IMR-90 (cell line): ENCODE data around the gene EXOC4. TPM values are rescaled to one million over a fixed set of nuclear protein-coding genes. Genes with fewer than 3 reads are reported as not detected.

Source experiments
- ATAC-seq: fragments of 200-7000 bp; cut with Tn5 transposase; 2 replicates; pipeline ENCODE4 v1.9.1; 2020; ENCODE audit warnings: low read depth, mild to moderate bottlenecking, moderate library complexity
- BruUV-seq: library from RNA; stranded (reverse); fragments of 400-500 nt; replicated peaks from 2 replicates; lab custom pipeline; 2021; lab: Mats Ljungman, UMichigan
- CTCF ChIA-PET: fragments of 300-600 bp; formaldehyde crosslinking; extraction: SDS; loops from one replicate; lab custom pipeline; 2021; ENCODE audit warnings: antibody characterized with exemption; lab: Yijun Ruan, JAX
- POLR2A ChIA-PET: fragments of 300-600 bp; sonication (Branson Sonifier 250); formaldehyde crosslinking; loops from one replicate; lab custom pipeline; 2022; ENCODE audit warnings: antibody characterized with exemption; ENCODE audit not compliant: unreplicated experiment; lab: Charles Lee
- DNase-seq: peaks from one replicate; pipeline ENCODE4 v3.0.0; 2013
- H2AFZ ChIP-seq: replicated peaks from 2 replicates; pipeline ENCODE3; 2013; ENCODE audit warnings: low read length, mild to moderate bottlenecking; ENCODE audit not compliant: poor library complexity
- H2AK5ac ChIP-seq: 2 replicates; pipeline ENCODE4 v1.6.1; 2013; ENCODE audit warnings: low read depth, low read length, inconsistent platforms
- H2AK9ac ChIP-seq: replicated peaks from 2 replicates; pipeline ENCODE3; 2013; ENCODE audit warnings: mild to moderate bottlenecking, low read depth, low read length, moderate library complexity; ENCODE audit not compliant: poor library complexity
- H2BK120ac ChIP-seq: 2 replicates; pipeline ENCODE4 v1.6.1; 2013; ENCODE audit warnings: low read depth, low read length, inconsistent platforms
- H2BK15ac ChIP-seq: 3 replicates; pipeline ENCODE4 v1.6.1; 2013; ENCODE audit warnings: low read depth, low read length, inconsistent platforms
- H2BK20ac ChIP-seq: 2 replicates; pipeline ENCODE4 v1.6.1; 2013; ENCODE audit warnings: low read depth, mild to moderate bottlenecking, inconsistent platforms, low read length, moderate library complexity
- H2BK5ac ChIP-seq: 2 replicates; pipeline ENCODE4 v1.6.1; 2013; ENCODE audit warnings: mild to moderate bottlenecking, low read depth, low read length, inconsistent platforms; ENCODE audit not compliant: poor library complexity, severe bottlenecking
- H3K14ac ChIP-seq: replicated peaks from 2 replicates; pipeline ENCODE4 v1.6.1; 2013; ENCODE audit warnings: low read depth, low read length, inconsistent platforms
- H3K18ac ChIP-seq: 2 replicates; pipeline ENCODE4 v1.6.1; 2013; ENCODE audit warnings: low read depth, low read length, control low read depth
- H3K23ac ChIP-seq: 2 replicates; pipeline ENCODE4 v1.6.1; 2013; ENCODE audit warnings: low read depth, low read length, inconsistent platforms
- H3K27ac ChIP-seq: 2 replicates; pipeline ENCODE4 v1.5.1; 2013; ENCODE audit warnings: mild to moderate bottlenecking, control low read depth, low read length; ENCODE audit not compliant: insufficient read depth
- H3K27me3 ChIP-seq: 2 replicates; pipeline ENCODE4 v1.6.1; 2013; ENCODE audit warnings: low read length; ENCODE audit not compliant: control insufficient read depth, insufficient read depth
- H3K36me3 ChIP-seq: 2 replicates; pipeline ENCODE4 v1.6.1; 2013; ENCODE audit warnings: low read length, mixed read lengths; ENCODE audit not compliant: control insufficient read depth, insufficient read depth
- H3K4ac ChIP-seq: 2 replicates; pipeline ENCODE4 v1.6.1; 2013; ENCODE audit warnings: low read depth, low read length, inconsistent platforms
- H3K4me1 ChIP-seq: 2 replicates; pipeline ENCODE4 v1.6.1; 2013; ENCODE audit warnings: low read length, mixed read lengths; ENCODE audit not compliant: control insufficient read depth, insufficient read depth
- H3K4me2 ChIP-seq: 2 replicates; pipeline ENCODE4 v1.6.1; 2013; ENCODE audit warnings: low read depth, mild to moderate bottlenecking, control low read depth, low read length, moderate library complexity
- H3K4me3 ChIP-seq: 2 replicates; pipeline ENCODE4 v1.5.1; 2013; ENCODE audit warnings: low read depth, mild to moderate bottlenecking, control low read depth, low read length, moderate library complexity; ENCODE audit not compliant: insufficient read depth
- H3K56ac ChIP-seq: 2 replicates; pipeline ENCODE4 v1.6.1; 2013; ENCODE audit warnings: low read length, inconsistent platforms; ENCODE audit not compliant: insufficient read depth; ENCODE audit errors: extremely low read depth
- H3K79me1 ChIP-seq, 2 experiments: 2 replicates each; pipeline ENCODE4 v1.6.1; 2013; ENCODE audit warnings: low read length in 2 of 2, inconsistent platforms in 1 of 2, low read depth in 1 of 2
- H3K9ac ChIP-seq: 2 replicates; pipeline ENCODE4 v1.6.1; 2013; ENCODE audit warnings: low read depth, low read length, control low read depth
- H3K9me1 ChIP-seq: 2 replicates; pipeline ENCODE4 v1.6.1; 2013; ENCODE audit warnings: low read length, inconsistent platforms; ENCODE audit not compliant: insufficient read depth
- H3K9me3 ChIP-seq: 2 replicates; pipeline ENCODE4 v1.6.1; 2013; ENCODE audit warnings: low read length; ENCODE audit not compliant: control insufficient read depth, insufficient read depth
- H4K20me1 ChIP-seq: 2 replicates; pipeline ENCODE4 v1.6.1; 2013; ENCODE audit warnings: low read length, inconsistent platforms; ENCODE audit not compliant: insufficient read depth
- H4K5ac ChIP-seq: 2 replicates; pipeline ENCODE4 v1.6.1; 2013; ENCODE audit warnings: mild to moderate bottlenecking, low read depth, low read length, control low read depth
- H4K8ac ChIP-seq, 2 experiments: 2 replicates each; pipeline ENCODE4 v1.6.1; 2013; ENCODE audit warnings: low read depth in 2 of 2, low read length in 2 of 2, control low read depth in 1 of 2, inconsistent platforms in 1 of 2
- H4K91ac ChIP-seq: 2 replicates; pipeline ENCODE4 v1.6.1; 2013; ENCODE audit warnings: low read depth, low read length, inconsistent platforms; ENCODE audit not compliant: insufficient read depth
- BHLHE40 ChIP-seq: fragments of 150-350 bp; IDR thresholded peaks from 2 replicates; pipeline ENCODE4 v1.6.1; 2016; ENCODE audit warnings: mild to moderate bottlenecking, low read depth, low read length
- CEBPB ChIP-seq: IDR thresholded peaks from 2 replicates; pipeline ENCODE4 v1.6.1; 2012; ENCODE audit warnings: low read depth, low read length, improper control_type of control experiment
- CTCF ChIP-seq: conservative IDR thresholded peaks from 2 replicates; pipeline ENCODE4 v1.5.1; 2012; ENCODE audit warnings: mild to moderate bottlenecking, low read depth, low read length, improper control_type of control experiment
- ELK1 ChIP-seq: fragments of 150-350 bp; IDR thresholded peaks from 2 replicates; pipeline ENCODE4 v1.6.1; 2016; ENCODE audit warnings: low read depth, mild to moderate bottlenecking, low read length, moderate library complexity, borderline replicate concordance
- MAZ ChIP-seq: IDR thresholded peaks from 2 replicates; pipeline ENCODE4 v1.6.1; 2012; ENCODE audit warnings: low read depth, mild to moderate bottlenecking, low read length, improper control_type of control experiment, moderate library complexity, borderline replicate concordance
- MXI1 ChIP-seq: IDR thresholded peaks from 2 replicates; pipeline ENCODE4 v1.6.1; 2012; ENCODE audit warnings: low read depth, mild to moderate bottlenecking, low read length, moderate library complexity, borderline replicate concordance
- NFE2L2 ChIP-seq: fragments of 150-350 bp; IDR thresholded peaks from 2 replicates; pipeline ENCODE4 v1.6.1; 2016; ENCODE audit warnings: low read depth, mild to moderate bottlenecking, low read length
- POLR2A ChIP-seq: IDR thresholded peaks from 2 replicates; pipeline ENCODE4 v1.6.1; 2012; ENCODE audit warnings: mild to moderate bottlenecking, low read depth, low read length
- RAD21 ChIP-seq: IDR thresholded peaks from 2 replicates; pipeline ENCODE4 v1.6.1; 2012; ENCODE audit warnings: low read length, improper control_type of control experiment
- RCOR1 ChIP-seq: IDR thresholded peaks from 2 replicates; pipeline ENCODE4 v1.6.1; 2012; ENCODE audit warnings: mild to moderate bottlenecking, low read length, improper control_type of control experiment; ENCODE audit not compliant: insufficient replicate concordance
- RFX5 ChIP-seq: IDR thresholded peaks from 2 replicates; pipeline ENCODE4 v1.8.0; 2012; ENCODE audit warnings: low read depth, mild to moderate bottlenecking, low read length, moderate library complexity
- SMC3 ChIP-seq: fragments of 150-350 bp; IDR thresholded peaks from 2 replicates; pipeline ENCODE4 v1.6.1; 2016; ENCODE audit warnings: low read depth, mild to moderate bottlenecking, antibody characterized with exemption, low read length, moderate library complexity
- USF2 ChIP-seq: fragments of 150-350 bp; IDR thresholded peaks from 2 replicates; pipeline ENCODE4 v1.6.1; 2017; ENCODE audit warnings: mild to moderate bottlenecking, antibody characterized with exemption, low read length, low read depth
- WGBS, 2 experiments: methylation state at CpG; one replicate each; pipeline versions ENCODE4 v1.1.5 to v1.1.7; 2013; ENCODE audit warnings: missing lambda C conversion rate in 2 of 2; ENCODE audit not compliant: insufficient read length in 1 of 2; ENCODE audit errors: extremely low coverage in 2 of 2; 5-methylcytosine and 5-hydroxymethylcytosine counted together
- dilution Hi-C: fragments of 300-500 bp; cut with HindIII; formaldehyde crosslinking; loops from one replicate; pipeline ENCODE4 v1.14.3; 2018; ENCODE audit warnings: low sequenced_read_pairs; ENCODE audit not compliant: unreplicated experiment
- in situ Hi-C: fragments of 300-500 bp; cut with MboI; formaldehyde crosslinking; loops from 3 replicates; pipeline ENCODE4 v1.14.3; 2019; ENCODE audit warnings: low sequenced_read_pairs, inconsistent platforms, mixed read lengths
- intact Hi-C: fragments of 100-400 bp; cut with micrococcal nuclease; formaldehyde crosslinking; loops from 2 replicates; pipeline ENCODE4 v1.10.0; 2022
- polyA plus RNA-seq, 3 experiments: library from polyadenylated mRNA; depleted of rRNA; stranded (reverse); fragments of >200 nt; gene quantifications; 2 replicates each; pipeline ENCODE4 v1.2.3, GENCODE V29; 2012; ENCODE audit warnings: low replicate concordance in 1 of 3
- total RNA-seq: library from RNA; depleted of rRNA; stranded (reverse); fragments of >200 nt; gene quantifications from 2 replicates; pipeline ENCODE4 v1.2.3, GENCODE V29; 2012

EXOC4 gene
- total and polyA plus RNA-seq, 2 of the 4 experiments (the other 2 are of a cell fraction), result 25.4 to 94.6 TPM

GRCh38 chr7:133819695-133820094 lies 566.8 kb downstream of the EXOC4 start:
- Histone ChIP-seq H3K79me1 (no peaks in the 10 kb centered on the region; a peak in 1 of 4 replicates), H2BK120ac (no peak overlapping the region), H3K36me3 (no peaks in the 10 kb centered on the region), H3K9me3 (no peaks in the 10 kb centered on the region), H3K4me2 (no peak overlapping the region), H4K20me1 (peaks cover 4% of the 10 kb centered on the region; the same call in 1 of the 2 replicates), H2AFZ (no peak overlapping the region), H3K18ac (no peak overlapping the region), H3K14ac (no peak overlapping the region), H3K9ac (no peak overlapping the region), H3K4ac (no peak overlapping the region), H2AK9ac (no peak overlapping the region), H3K27me3 (no peaks in the 10 kb centered on the region), H3K27ac (no peak overlapping the region), H2BK20ac (no peak overlapping the region), H4K91ac (no peak overlapping the region), H2AK5ac (no peak overlapping the region), H3K4me1 (peaks cover 4% of the 10 kb centered on the region), H4K5ac (no peak overlapping the region), H2BK5ac (no peak overlapping the region), H3K9me1 (peaks cover 4% of the 10 kb centered on the region; the same call in 1 of the 2 replicates), H4K8ac (no peak overlapping the region), H3K56ac (no peak overlapping the region), H2BK15ac (no peak overlapping the region), H3K23ac (no peak overlapping the region), H3K4me3 (no peak overlapping the region)
- no peak for TF ChIP-seq RAD21
- TF ChIP-seq CEBPB, result no peak
- TF ChIP-seq ELK1, result no peak
- TF ChIP-seq MXI1, result no peak
- TF ChIP-seq CTCF, result no peak
- TF ChIP-seq BHLHE40, result no peak
- TF ChIP-seq NFE2L2, result no peak
- no peak for TF ChIP-seq SMC3
- TF ChIP-seq USF2, result no peak
- TF ChIP-seq RCOR1, result no peak
- TF ChIP-seq POLR2A, result no peak
- TF ChIP-seq RFX5, result no peak
- no peak for TF ChIP-seq MAZ
- ChIA-PET POLR2A (no interaction called here), CTCF (interaction anchor here (0.6 to 1.4 kb wide), 3 partner anchors 13 to 143 kb away, joined by 3 to 6 read pairs (median 3); no protein-coding TSS in a partner anchor)
- dilution Hi-C loops (no loop called here), intact Hi-C loops (no loop called here), in situ Hi-C loops (no loop called here)
- BruUV-seq, result no TSS peak
- no CpG with 5 or more reads among the region's 3 CpGs for WGBS, 2 experiments
- ATAC-seq, result no peak
- no peak for DNase-seq
